Measurements from ENCODE around the gene KRT73. TPM values are rescaled to one million over a fixed set of nuclear protein-coding genes. Genes with fewer than 3 reads are reported as not detected.

Gene KRT73
- total and polyA plus RNA-seq, 2 of the 8 experiments (the other 6 are each of a cell fraction or from before 2014, with no cell fraction given) = not detected

DNA sequence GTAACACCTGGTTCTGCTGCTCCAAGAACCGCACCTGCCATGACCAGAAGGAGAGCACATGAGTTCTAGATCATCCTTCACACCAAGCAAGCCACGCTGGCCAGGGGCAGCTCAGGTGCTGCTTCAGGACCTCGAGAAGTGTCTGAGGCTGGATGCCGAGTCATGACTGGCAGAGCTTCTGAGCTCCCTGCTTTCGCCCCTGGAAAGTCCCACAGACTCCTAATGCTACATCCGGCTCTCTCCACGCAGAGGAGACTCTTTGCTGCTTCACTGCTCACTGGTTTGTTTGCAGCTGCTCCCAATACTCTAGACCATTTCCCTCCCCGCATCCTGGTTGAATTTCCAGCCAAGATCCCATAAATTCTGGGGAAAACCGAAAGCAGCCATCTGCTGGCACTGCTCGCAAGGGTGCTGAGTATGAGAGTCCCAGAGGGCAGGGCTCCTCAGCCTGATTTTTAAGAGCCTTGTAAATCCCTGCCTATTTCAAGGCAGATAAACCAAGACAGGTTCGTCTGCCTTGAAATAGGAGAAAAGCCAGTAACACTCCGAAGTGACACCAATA lies 32.2 kb upstream of the KRT73 start:
- no peak for DNase-seq (ENCODE audit: low read depth in 1 of 2, low spot score in 2 of 2)
- H2BK5ac ChIP-seq (ENCODE audit: low read depth, low read length) = no peak overlapping the region
- peaks cover 0 to 6% of the 10 kb centered on the region in 2 experiments; a peak in 1 of 4 replicates for H3K9me3 ChIP-seq (ENCODE audit: insufficient read depth in 2 of 2, low read depth in 1 of 2, low read length in 1 of 2)
- no peaks in the 10 kb centered on the region for H3K23me2 ChIP-seq (ENCODE audit: low read depth, low read length)
- H3K23ac ChIP-seq (ENCODE audit: insufficient read length) = no peak overlapping the region
- FAIRE-seq = no peak
- no peaks in the 10 kb centered on the region for H4K20me1 ChIP-seq (replicated peaks in 1 of 2; ENCODE audit: control insufficient read depth in 1 of 2, insufficient read depth in 2 of 2, low read length in 2 of 2)
- H3K79me2 ChIP-seq (ENCODE audit: control insufficient read depth in 1 of 2, insufficient read depth in 2 of 2, low read length in 2 of 2) = no peaks in the 10 kb centered on the region
- no peak overlapping the region for H2BK12ac ChIP-seq (ENCODE audit: low read depth, low read length)
- H3K18ac ChIP-seq (ENCODE audit: extremely low read depth, low read length) = no peak overlapping the region
- no peak overlapping the region for H3K56ac ChIP-seq (replicated peaks; ENCODE audit: insufficient read length, low read depth, low read length)
- no peak overlapping the region for H3K14ac ChIP-seq (ENCODE audit: insufficient read length)
- H2AFZ ChIP-seq (ENCODE audit: low read length) = no peak overlapping the region
- no peak overlapping the region for H2AK5ac ChIP-seq (ENCODE audit: low read depth, low read length)
- no peak overlapping the region for H4K8ac ChIP-seq (ENCODE audit: extremely low read depth, insufficient read depth, low read length)
- no peak overlapping the region for H3K4me3 ChIP-seq (ENCODE audit: extremely low read depth in 1 of 4, insufficient read depth in 2 of 4, low read depth in 3 of 4, low read length in 4 of 4)
- no peak overlapping the region for H3K9ac ChIP-seq (replicated peaks in 1 of 4; ENCODE audit: extremely low read depth in 1 of 4, low read depth in 3 of 4, low read length in 3 of 4)
- no peak for TF ChIP-seq HDAC2 (IDR thresholded peaks at IDR 0.05; ENCODE audit: borderline replicate concordance in 1 of 2, low read depth in 2 of 2, low read length in 2 of 2)
- no peak for TF ChIP-seq SIN3A (conservative IDR thresholded peaks at IDR 0.05 in 1 of 2, IDR thresholded peaks at IDR 0.05 in 1 of 2; ENCODE audit: low read depth in 1 of 2, low read length in 2 of 2)
- TF ChIP-seq NANOG (IDR thresholded peaks at IDR 0.05; ENCODE audit: insufficient read depth, low read depth, low read length, poor library complexity, severe bottlenecking) = no peak
- no peak for TF ChIP-seq RNF2 (IDR thresholded peaks at IDR 0.05; ENCODE audit: borderline replicate concordance, low read depth, low read length, missing control alignments, poor library complexity, severe bottlenecking)
- no peak for TF ChIP-seq EP300 (IDR thresholded peaks at IDR 0.05; ENCODE audit: borderline replicate concordance in 1 of 2, low read depth in 2 of 2, low read length in 2 of 2)
- TF ChIP-seq KDM1A (IDR thresholded peaks at IDR 0.05; ENCODE audit: borderline replicate concordance, low read length) = no peak
- TF ChIP-seq, protein P1, sequence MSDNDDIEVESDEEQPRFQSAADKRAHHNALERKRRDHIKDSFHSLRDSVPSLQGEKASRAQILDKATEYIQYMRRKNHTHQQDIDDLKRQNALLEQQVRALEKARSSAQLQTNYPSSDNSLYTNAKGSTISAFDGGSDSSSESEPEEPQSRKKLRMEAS (IDR thresholded peaks at IDR 0.05) = no peak
- TF ChIP-seq SP2 (IDR thresholded peaks at IDR 0.05; ENCODE audit: low read length) = no peak
- no peak for TF ChIP-seq JUN (IDR thresholded peaks at IDR 0.05; ENCODE audit: low read depth, low read length)
- TF ChIP-seq SUZ12 (IDR thresholded peaks at IDR 0.05; ENCODE audit: low read length) = no peak
- TF ChIP-seq BRCA1 (IDR thresholded peaks at IDR 0.05; ENCODE audit: low read depth, low read length) = no peak
- no peak for TF ChIP-seq BCL11A (IDR thresholded peaks at IDR 0.05; ENCODE audit: low read depth in 2 of 2, low read length in 2 of 2)
- no peak overlapping the region for H3K4me2 ChIP-seq (ENCODE audit: insufficient read depth in 1 of 2, low read depth in 2 of 2, low read length in 2 of 2)
- no peak overlapping the region for H4K5ac ChIP-seq (ENCODE audit: insufficient read length, low read depth, low read length)
- 93% methylated on average over 12 of the region's 12 CpGs; no CpG with 5 or more reads in 1 of the 2 experiments for WGBS, 2 experiments (ENCODE audit: extremely low coverage in 1 of 2, insufficient coverage in 1 of 2, insufficient read length in 1 of 2, insufficient replicate concordance in 2 of 2, low coverage in 1 of 2, low lambda C conversion rate in 2 of 2, missing lambda C conversion rate in 1 of 2)
- no peaks in the 10 kb centered on the region for H3K27me3 ChIP-seq (replicated peaks in 1 of 4; ENCODE audit: control insufficient read depth in 3 of 4, extremely low read depth in 1 of 4, insufficient read depth in 3 of 4, low read length in 3 of 4)
- no peak overlapping the region for H4K91ac ChIP-seq (replicated peaks; ENCODE audit: insufficient read length, low read length)
- no peak overlapping the region for H2BK120ac ChIP-seq (replicated peaks; ENCODE audit: low read depth, low read length)
- no peaks in the 10 kb centered on the region for H3K79me1 ChIP-seq (ENCODE audit: low read depth, low read length)
- ChIA-PET POLR2A (ENCODE audit: partially characterized antibody) (no interaction called here), CTCF (ENCODE audit: partially characterized antibody) (interaction anchor here (0.7 to 1.9 kb wide), 8 partner anchors 10 to 256 kb away, joined by 3 to 4 read pairs (median 3); no protein-coding TSS in a partner anchor)
- no peaks in the 10 kb centered on the region for H3K4me1 ChIP-seq (replicated peaks in 1 of 4; ENCODE audit: control insufficient read depth in 3 of 4, insufficient read depth in 4 of 4, low read length in 3 of 4)
- H3K4ac ChIP-seq (replicated peaks; ENCODE audit: insufficient read length, low read depth, low read length) = no peak overlapping the region
- H3K27ac ChIP-seq (ENCODE audit: low read depth, low read length) = no peak overlapping the region
- no peaks in the 10 kb centered on the region for H3K36me3 ChIP-seq (ENCODE audit: control insufficient read depth in 2 of 4, insufficient read depth in 4 of 4, low read length in 3 of 4)
- no peak overlapping the region for H2BK15ac ChIP-seq (ENCODE audit: low read length)
- no peak overlapping the region for H2BK20ac ChIP-seq (ENCODE audit: low read length)

All from H1 (cell line).